ENCODE measurements around the gene DACH1. TPM values are rescaled to one million over a fixed set of nuclear protein-coding genes. Genes with fewer than 3 reads are reported as not detected.

The DACH1 gene
- total and polyA plus RNA-seq, 2 of the 8 experiments (the other 6 are each of a cell fraction or from before 2014, with no cell fraction given), result 0.12 to 0.67 TPM

- no peak for TF ChIP-seq CHD7 (IDR thresholded peaks at IDR 0.05; ENCODE audit: insufficient replicate concordance, low read length)
- TF ChIP-seq RBBP5 (IDR thresholded peaks at IDR 0.05; ENCODE audit: borderline replicate concordance, low read depth, low read length), result no peak
- no peak for TF ChIP-seq TCF12 (IDR thresholded peaks at IDR 0.05; ENCODE audit: low read depth, low read length)
- no peak for TF ChIP-seq CHD1 (IDR thresholded peaks at IDR 0.05; ENCODE audit: low read depth, low read length)
- TF ChIP-seq NRF1 (IDR thresholded peaks at IDR 0.05; ENCODE audit: low read depth, low read length), result no peak
- TF ChIP-seq GTF2F1 (IDR thresholded peaks at IDR 0.05; ENCODE audit: borderline replicate concordance, low read depth, low read length), result no peak
- TF ChIP-seq, protein P1, sequence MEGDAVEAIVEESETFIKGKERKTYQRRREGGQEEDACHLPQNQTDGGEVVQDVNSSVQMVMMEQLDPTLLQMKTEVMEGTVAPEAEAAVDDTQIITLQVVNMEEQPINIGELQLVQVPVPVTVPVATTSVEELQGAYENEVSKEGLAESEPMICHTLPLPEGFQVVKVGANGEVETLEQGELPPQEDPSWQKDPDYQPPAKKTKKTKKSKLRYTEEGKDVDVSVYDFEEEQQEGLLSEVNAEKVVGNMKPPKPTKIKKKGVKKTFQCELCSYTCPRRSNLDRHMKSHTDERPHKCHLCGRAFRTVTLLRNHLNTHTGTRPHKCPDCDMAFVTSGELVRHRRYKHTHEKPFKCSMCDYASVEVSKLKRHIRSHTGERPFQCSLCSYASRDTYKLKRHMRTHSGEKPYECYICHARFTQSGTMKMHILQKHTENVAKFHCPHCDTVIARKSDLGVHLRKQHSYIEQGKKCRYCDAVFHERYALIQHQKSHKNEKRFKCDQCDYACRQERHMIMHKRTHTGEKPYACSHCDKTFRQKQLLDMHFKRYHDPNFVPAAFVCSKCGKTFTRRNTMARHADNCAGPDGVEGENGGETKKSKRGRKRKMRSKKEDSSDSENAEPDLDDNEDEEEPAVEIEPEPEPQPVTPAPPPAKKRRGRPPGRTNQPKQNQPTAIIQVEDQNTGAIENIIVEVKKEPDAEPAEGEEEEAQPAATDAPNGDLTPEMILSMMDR (IDR thresholded peaks at IDR 0.05; ENCODE audit: control extremely low read depth in 1 of 3, insufficient read depth in 1 of 3, low read depth in 1 of 3, low read length in 3 of 3), result no peak
- no peak for TF ChIP-seq MAFK (IDR thresholded peaks at IDR 0.05; ENCODE audit: low read depth, low read length)
- TF ChIP-seq CBX5 (IDR thresholded peaks at IDR 0.05; ENCODE audit: low read depth, low read length), result no peak
Measured at GRCh38 chr13:71856548-71857043, 10.4 kb downstream of the DACH1 start (continued).

Data from H1 (cell line).